ENCODE measurements around the gene PGAP6. TPM values are rescaled to one million over a fixed set of nuclear protein-coding genes. Genes with fewer than 3 reads are reported as not detected.

Gene PGAP6
- total and polyA plus RNA-seq, 9 of the 15 experiments (the other 6 are each of a cell fraction or from before 2014, with no cell fraction given): 0.45 to 50.2 (median 39.3) TPM

DNA sequence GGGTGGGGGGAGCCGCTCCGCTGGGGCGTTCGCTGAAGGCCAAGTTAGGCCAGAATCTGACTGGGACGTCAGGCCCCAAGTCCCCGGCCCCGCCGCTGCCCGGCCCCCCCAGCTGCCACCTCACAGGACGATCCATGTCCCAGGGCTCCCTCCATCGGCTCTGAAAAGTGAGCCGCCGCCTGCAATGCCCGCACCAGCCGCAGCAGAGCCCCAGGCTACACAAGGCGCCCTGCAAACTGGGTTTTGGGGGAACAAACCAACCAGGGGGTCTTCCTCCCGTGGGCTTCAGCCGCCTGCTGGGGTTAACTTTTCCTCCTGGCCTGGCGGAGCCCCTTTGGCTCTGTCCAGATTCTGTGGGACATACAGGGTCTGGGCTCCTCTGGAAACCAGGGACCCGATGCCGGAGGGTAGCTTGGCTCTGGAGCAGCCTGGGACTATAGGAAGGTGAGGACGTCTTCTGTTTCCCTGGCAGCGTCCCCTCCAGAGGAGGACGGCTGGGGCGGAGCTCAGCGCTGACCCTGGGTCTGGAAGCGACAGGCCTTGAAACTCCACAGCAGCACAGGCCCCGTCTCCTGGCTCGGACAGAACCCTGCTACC, 16.1 kb upstream of the PGAP6 start (continued):
- TF ChIP-seq, protein P1, sequence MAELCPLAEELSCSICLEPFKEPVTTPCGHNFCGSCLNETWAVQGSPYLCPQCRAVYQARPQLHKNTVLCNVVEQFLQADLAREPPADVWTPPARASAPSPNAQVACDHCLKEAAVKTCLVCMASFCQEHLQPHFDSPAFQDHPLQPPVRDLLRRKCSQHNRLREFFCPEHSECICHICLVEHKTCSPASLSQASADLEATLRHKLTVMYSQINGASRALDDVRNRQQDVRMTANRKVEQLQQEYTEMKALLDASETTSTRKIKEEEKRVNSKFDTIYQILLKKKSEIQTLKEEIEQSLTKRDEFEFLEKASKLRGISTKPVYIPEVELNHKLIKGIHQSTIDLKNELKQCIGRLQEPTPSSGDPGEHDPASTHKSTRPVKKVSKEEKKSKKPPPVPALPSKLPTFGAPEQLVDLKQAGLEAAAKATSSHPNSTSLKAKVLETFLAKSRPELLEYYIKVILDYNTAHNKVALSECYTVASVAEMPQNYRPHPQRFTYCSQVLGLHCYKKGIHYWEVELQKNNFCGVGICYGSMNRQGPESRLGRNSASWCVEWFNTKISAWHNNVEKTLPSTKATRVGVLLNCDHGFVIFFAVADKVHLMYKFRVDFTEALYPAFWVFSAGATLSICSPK (IDR thresholded peaks at IDR 0.05; ENCODE audit: borderline replicate concordance): no peak
- TF ChIP-seq, protein P2, sequence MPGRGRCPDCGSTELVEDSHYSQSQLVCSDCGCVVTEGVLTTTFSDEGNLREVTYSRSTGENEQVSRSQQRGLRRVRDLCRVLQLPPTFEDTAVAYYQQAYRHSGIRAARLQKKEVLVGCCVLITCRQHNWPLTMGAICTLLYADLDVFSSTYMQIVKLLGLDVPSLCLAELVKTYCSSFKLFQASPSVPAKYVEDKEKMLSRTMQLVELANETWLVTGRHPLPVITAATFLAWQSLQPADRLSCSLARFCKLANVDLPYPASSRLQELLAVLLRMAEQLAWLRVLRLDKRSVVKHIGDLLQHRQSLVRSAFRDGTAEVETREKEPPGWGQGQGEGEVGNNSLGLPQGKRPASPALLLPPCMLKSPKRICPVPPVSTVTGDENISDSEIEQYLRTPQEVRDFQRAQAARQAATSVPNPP (IDR thresholded peaks at IDR 0.05; ENCODE audit: borderline replicate concordance, insufficient read depth, insufficient read length): no peak
- TF ChIP-seq TEAD4 (IDR thresholded peaks at IDR 0.05; ENCODE audit: low read length): 0 out of 2 replicates have a peak, but pooled peaks have one; percentile 6
- no peak for TF ChIP-seq TEAD4 (CRISPR knock-in tag; IDR thresholded peaks at IDR 0.05; ENCODE audit: borderline replicate concordance)
- TF ChIP-seq FOXM1 (IDR thresholded peaks at IDR 0.05; ENCODE audit: low read depth): no peak
- no peak for TF ChIP-seq FOXM1 (CRISPR knock-in tag; IDR thresholded peaks at IDR 0.05; ENCODE audit: low read depth)
- TF ChIP-seq, protein P3, sequence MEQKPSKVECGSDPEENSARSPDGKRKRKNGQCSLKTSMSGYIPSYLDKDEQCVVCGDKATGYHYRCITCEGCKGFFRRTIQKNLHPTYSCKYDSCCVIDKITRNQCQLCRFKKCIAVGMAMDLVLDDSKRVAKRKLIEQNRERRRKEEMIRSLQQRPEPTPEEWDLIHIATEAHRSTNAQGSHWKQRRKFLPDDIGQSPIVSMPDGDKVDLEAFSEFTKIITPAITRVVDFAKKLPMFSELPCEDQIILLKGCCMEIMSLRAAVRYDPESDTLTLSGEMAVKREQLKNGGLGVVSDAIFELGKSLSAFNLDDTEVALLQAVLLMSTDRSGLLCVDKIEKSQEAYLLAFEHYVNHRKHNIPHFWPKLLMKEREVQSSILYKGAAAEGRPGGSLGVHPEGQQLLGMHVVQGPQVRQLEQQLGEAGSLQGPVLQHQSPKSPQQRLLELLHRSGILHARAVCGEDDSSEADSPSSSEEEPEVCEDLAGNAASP (IDR thresholded peaks at IDR 0.05): no peak
- TF ChIP-seq BCOR (IDR thresholded peaks at IDR 0.05): no peak
- TF ChIP-seq PCBP2 (IDR thresholded peaks at IDR 0.05; ENCODE audit: low read depth, low read length, poor library complexity, severe bottlenecking): no peak
- no peak for TF ChIP-seq ZNF561 (CRISPR knock-in tag; conservative IDR thresholded peaks at IDR 0.05)
- TF ChIP-seq, protein P4, sequence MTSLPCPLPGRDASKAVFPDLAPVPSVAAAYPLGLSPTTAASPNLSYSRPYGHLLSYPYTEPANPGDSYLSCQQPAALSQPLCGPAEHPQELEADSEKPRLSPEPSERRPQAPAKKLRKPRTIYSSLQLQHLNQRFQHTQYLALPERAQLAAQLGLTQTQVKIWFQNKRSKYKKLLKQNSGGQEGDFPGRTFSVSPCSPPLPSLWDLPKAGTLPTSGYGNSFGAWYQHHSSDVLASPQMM (CRISPR knock-in tag; IDR thresholded peaks at IDR 0.05): no peak
- TF ChIP-seq ZNF311 (CRISPR knock-in tag; IDR thresholded peaks at IDR 0.05): no peak
- TF ChIP-seq ZC3H8 (IDR thresholded peaks at IDR 0.05): no peak
- TF ChIP-seq, protein P5, sequence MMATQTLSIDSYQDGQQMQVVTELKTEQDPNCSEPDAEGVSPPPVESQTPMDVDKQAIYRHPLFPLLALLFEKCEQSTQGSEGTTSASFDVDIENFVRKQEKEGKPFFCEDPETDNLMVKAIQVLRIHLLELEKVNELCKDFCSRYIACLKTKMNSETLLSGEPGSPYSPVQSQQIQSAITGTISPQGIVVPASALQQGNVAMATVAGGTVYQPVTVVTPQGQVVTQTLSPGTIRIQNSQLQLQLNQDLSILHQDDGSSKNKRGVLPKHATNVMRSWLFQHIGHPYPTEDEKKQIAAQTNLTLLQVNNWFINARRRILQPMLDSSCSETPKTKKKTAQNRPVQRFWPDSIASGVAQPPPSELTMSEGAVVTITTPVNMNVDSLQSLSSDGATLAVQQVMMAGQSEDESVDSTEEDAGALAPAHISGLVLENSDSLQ (IDR thresholded peaks at IDR 0.05): no peak
- TF ChIP-seq SRSF9 (IDR thresholded peaks at IDR 0.05; ENCODE audit: borderline replicate concordance, low read depth, low read length): no peak
- TF ChIP-seq PHB (CRISPR knock-in tag; IDR thresholded peaks at IDR 0.05): no peak
- no peak for TF ChIP-seq CBFB (CRISPR knock-in tag; IDR thresholded peaks at IDR 0.05)
- TF ChIP-seq SRSF1 (IDR thresholded peaks at IDR 0.05; ENCODE audit: low read depth, low read length): no peak
- TF ChIP-seq TAF1 (IDR thresholded peaks at IDR 0.05; ENCODE audit: control insufficient read depth, extremely low read depth, insufficient read depth, low read length, severe bottlenecking): no peak
- TF ChIP-seq, protein P6, sequence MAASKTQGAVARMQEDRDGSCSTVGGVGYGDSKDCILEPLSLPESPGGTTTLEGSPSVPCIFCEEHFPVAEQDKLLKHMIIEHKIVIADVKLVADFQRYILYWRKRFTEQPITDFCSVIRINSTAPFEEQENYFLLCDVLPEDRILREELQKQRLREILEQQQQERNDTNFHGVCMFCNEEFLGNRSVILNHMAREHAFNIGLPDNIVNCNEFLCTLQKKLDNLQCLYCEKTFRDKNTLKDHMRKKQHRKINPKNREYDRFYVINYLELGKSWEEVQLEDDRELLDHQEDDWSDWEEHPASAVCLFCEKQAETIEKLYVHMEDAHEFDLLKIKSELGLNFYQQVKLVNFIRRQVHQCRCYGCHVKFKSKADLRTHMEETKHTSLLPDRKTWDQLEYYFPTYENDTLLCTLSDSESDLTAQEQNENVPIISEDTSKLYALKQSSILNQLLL (CRISPR knock-in tag; IDR thresholded peaks at IDR 0.05; ENCODE audit: borderline replicate concordance): no peak
- no peak for TF ChIP-seq ZNF830 (CRISPR knock-in tag; IDR thresholded peaks at IDR 0.05)

Data from K562 (cell line).